Breast epithelium (tissue), 3 donors: ENCODE measurements around the gene LHFPL2.

ENCODE experiments used
- POLR2A ChIP-seq: fragments of 450-650 bp; IDR thresholded peaks from one replicate; pipeline ENCODE4 v1.6.1; 2016; ENCODE audit warnings: antibody characterized with exemption, mild to moderate bottlenecking, moderate library complexity
- TF ChIP-seq, protein P1 (sequence below), 3 donors: fragments of 450-650 bp; IDR thresholded peaks; one replicate each; pipeline ENCODE4 v1.5.1; 2016 to 2017; ENCODE audit warnings: antibody characterized with exemption in 3 of 3, mild to moderate bottlenecking in 3 of 3, moderate library complexity in 3 of 3

DNA sequence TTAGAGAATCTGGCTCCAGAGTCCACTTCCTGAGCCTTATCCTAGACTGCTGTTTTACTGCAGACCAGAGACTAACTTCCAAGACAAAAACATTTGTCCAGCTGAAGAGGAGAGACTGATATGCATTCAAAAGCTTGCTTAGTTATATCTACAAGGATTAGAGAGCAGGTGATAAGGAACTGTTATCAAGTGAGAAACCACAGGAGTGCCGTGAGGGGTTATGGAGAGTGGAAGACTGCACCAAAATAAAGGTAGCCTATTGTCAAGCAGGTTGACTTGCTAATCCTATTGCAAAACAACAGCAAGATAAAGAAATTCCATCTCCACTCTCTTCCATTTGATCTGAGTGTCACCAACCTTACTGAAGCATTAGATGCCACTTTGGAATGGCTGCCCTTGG, 149.1 kb downstream of the LHFPL2 start:
- TF ChIP-seq, protein P1, sequence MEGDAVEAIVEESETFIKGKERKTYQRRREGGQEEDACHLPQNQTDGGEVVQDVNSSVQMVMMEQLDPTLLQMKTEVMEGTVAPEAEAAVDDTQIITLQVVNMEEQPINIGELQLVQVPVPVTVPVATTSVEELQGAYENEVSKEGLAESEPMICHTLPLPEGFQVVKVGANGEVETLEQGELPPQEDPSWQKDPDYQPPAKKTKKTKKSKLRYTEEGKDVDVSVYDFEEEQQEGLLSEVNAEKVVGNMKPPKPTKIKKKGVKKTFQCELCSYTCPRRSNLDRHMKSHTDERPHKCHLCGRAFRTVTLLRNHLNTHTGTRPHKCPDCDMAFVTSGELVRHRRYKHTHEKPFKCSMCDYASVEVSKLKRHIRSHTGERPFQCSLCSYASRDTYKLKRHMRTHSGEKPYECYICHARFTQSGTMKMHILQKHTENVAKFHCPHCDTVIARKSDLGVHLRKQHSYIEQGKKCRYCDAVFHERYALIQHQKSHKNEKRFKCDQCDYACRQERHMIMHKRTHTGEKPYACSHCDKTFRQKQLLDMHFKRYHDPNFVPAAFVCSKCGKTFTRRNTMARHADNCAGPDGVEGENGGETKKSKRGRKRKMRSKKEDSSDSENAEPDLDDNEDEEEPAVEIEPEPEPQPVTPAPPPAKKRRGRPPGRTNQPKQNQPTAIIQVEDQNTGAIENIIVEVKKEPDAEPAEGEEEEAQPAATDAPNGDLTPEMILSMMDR (IDR thresholded peaks at IDR 0.05), result no peak
- TF ChIP-seq POLR2A, result no peak
